Activated B cell treated with CpG ODN at 0.5 μM for 24 hours (primary cell): Measurements from ENCODE around the gene PLK1. TPM values are rescaled to one million over a fixed set of nuclear protein-coding genes. Genes with fewer than 3 reads are reported as not detected.

Source experiments
- ATAC-seq: fragments of 200-7000 bp; cut with Tn5 transposase; one replicate; pipeline ENCODE4 v1.10.0; 2021; ENCODE audit warnings: low read depth, mild to moderate bottlenecking, moderate library complexity
- CTCF ChIA-PET: fragments of 350-600 bp; sonication (Branson Sonifier 250); formaldehyde crosslinking; loops from one replicate; lab custom pipeline; 2021; ENCODE audit warnings: antibody characterized with exemption; lab: Charles Lee
- POLR2A ChIA-PET: fragments of 350-600 bp; sonication (Branson Sonifier 250); formaldehyde crosslinking; loops from one replicate; lab custom pipeline; 2021; ENCODE audit warnings: antibody characterized with exemption; lab: Charles Lee
- DNase-seq: peaks from one replicate; pipeline ENCODE4 v3.0.0; 2022
- H3K27ac Mint-ChIP-seq: one replicate; pipeline ENCODE4 v1.8.0; 2020; ENCODE audit warnings: mixed read lengths
- H3K27me3 Mint-ChIP-seq: one replicate; pipeline ENCODE4 v1.8.0; 2021; ENCODE audit warnings: mixed read lengths
- H3K36me3 Mint-ChIP-seq: one replicate; pipeline ENCODE4 v1.8.0; 2021; ENCODE audit warnings: low read depth, mixed read lengths
- H3K4me1 Mint-ChIP-seq: one replicate; pipeline ENCODE4 v1.8.0; 2021; ENCODE audit warnings: mixed read lengths
- H3K4me3 Mint-ChIP-seq: one replicate; pipeline ENCODE4 v1.8.0; 2020; ENCODE audit warnings: mild to moderate bottlenecking, mixed read lengths
- H3K9me3 Mint-ChIP-seq: one replicate; pipeline ENCODE4 v1.8.0; 2020; ENCODE audit warnings: mixed read lengths
- CTCF ChIP-seq: fragments of 200-600 bp; IDR thresholded peaks from one replicate; pipeline ENCODE4 v1.8.0; 2022; ENCODE audit warnings: antibody characterized with exemption, mild to moderate bottlenecking
- intact Hi-C: fragments of 100-400 bp; cut with micrococcal nuclease; formaldehyde crosslinking; loops from one replicate; pipeline ENCODE4 v1.15.1; 2024
- total RNA-seq: library from RNA; stranded (reverse); gene quantifications from 2 replicates; pipeline ENCODE4 v1.2.3, GENCODE V29; 2022

The PLK1 gene
- total RNA-seq, 1 donor from 2014 or later, result 3.9 TPM

- ChIA-PET POLR2A (no interaction called here), CTCF (interaction anchor here (0.9 kb wide), 1 partner anchor 9 kb away, joined by 4 read pairs; no protein-coding TSS in a partner anchor)
- peaks cover 8% of the 10 kb centered on the region for H3K9me3 Mint-ChIP-seq
- H3K27me3 Mint-ChIP-seq, result peaks cover 10% of the 10 kb centered on the region
- TF ChIP-seq CTCF, result no peak
- no peaks in the 10 kb centered on the region for H3K36me3 Mint-ChIP-seq
- no peak for ATAC-seq
- intact Hi-C loops, result no loop called here
- no peak overlapping the region for H3K4me3 Mint-ChIP-seq
- no peak overlapping the region for H3K27ac Mint-ChIP-seq
- H3K4me1 Mint-ChIP-seq, result peaks cover 10% of the 10 kb centered on the region
- no peak for DNase-seq
Observed at GRCh38 chr16:23700509-23700908, 21.8 kb downstream of the PLK1 start.

GRCh38 chr16:23701045-23701444, 22.4 kb downstream of the PLK1 start:
- intact Hi-C loops, result no loop called here
- TF ChIP-seq CTCF, result no peak
- ChIA-PET CTCF (interaction anchor here (0.9 kb wide), 1 partner anchor 8 kb away, joined by 4 read pairs; no protein-coding TSS in a partner anchor), POLR2A (no interaction called here)
- DNase-seq (no peak), ATAC-seq (no peak)
- no peaks in the 10 kb centered on the region for H3K36me3 Mint-ChIP-seq
- H3K9me3 Mint-ChIP-seq, result peaks cover 8% of the 10 kb centered on the region
- H3K27ac Mint-ChIP-seq, result no peak overlapping the region
- no peak overlapping the region for H3K4me3 Mint-ChIP-seq
- peaks cover 15% of the 10 kb centered on the region for H3K27me3 Mint-ChIP-seq
- H3K4me1 Mint-ChIP-seq, result peaks cover 10% of the 10 kb centered on the region

GRCh38 chr16:23702951-23703350, 24.3 kb downstream of the PLK1 start:
- H3K4me3 Mint-ChIP-seq, result no peak overlapping the region
- H3K36me3 Mint-ChIP-seq, result no peaks in the 10 kb centered on the region
- intact Hi-C loops, result no loop called here
- no peak overlapping the region for H3K27ac Mint-ChIP-seq
- POLR2A ChIA-PET, result no interaction called here
- CTCF ChIA-PET, result no interaction called here
- H3K9me3 Mint-ChIP-seq, result peaks cover 8% of the 10 kb centered on the region
- ATAC-seq (no peak), DNase-seq (no peak)
- peaks cover 16% of the 10 kb centered on the region for H3K27me3 Mint-ChIP-seq
- H3K4me1 Mint-ChIP-seq, result peaks cover 10% of the 10 kb centered on the region
- TF ChIP-seq CTCF, result no peak

- DNase-seq (no peak), ATAC-seq (no peak)
- Mint-ChIP-seq H3K4me1 (no peaks in the 10 kb centered on the region), H3K4me3 (no peak overlapping the region), H3K9me3 (peaks cover 10% of the 10 kb centered on the region), H3K27me3 (peaks cover 18% of the 10 kb centered on the region), H3K36me3 (no peaks in the 10 kb centered on the region), H3K27ac (no peak overlapping the region)
- POLR2A ChIA-PET, result no interaction called here
- intact Hi-C loops, result no loop called here
- no peak for TF ChIP-seq CTCF
- CTCF ChIA-PET, result no interaction called here
Observed at GRCh38 chr16:23704772-23705516, 26.3 kb downstream of the PLK1 start.

GRCh38 chr16:23705517-23705902, 26.8 kb downstream of the PLK1 start:
- peaks cover 24% of the 10 kb centered on the region for H3K27me3 Mint-ChIP-seq
- H3K9me3 Mint-ChIP-seq, result peaks cover 15% of the 10 kb centered on the region
- ChIA-PET POLR2A (no interaction called here), CTCF (no interaction called here)
- no peak for ATAC-seq
- intact Hi-C loops, result no loop called here
- no peak for TF ChIP-seq CTCF
- H3K27ac Mint-ChIP-seq, result no peak overlapping the region
- H3K4me3 Mint-ChIP-seq, result no peak overlapping the region
- H3K36me3 Mint-ChIP-seq, result no peaks in the 10 kb centered on the region
- DNase-seq, result no peak
- no peaks in the 10 kb centered on the region for H3K4me1 Mint-ChIP-seq
